Spleen (tissue), 7 donors: Measurements from ENCODE around the gene SLC45A1.

ENCODE experiments used
- CTCF ChIP-seq, 11 experiments: fragments of 200-600 bp in 7 of 11; fragments of 450-650 bp in 4 of 11; sonication (generic) in 4 of 11; IDR thresholded peaks in 8 of 11; conservative IDR thresholded peaks in 3 of 11; 1 replicate in 7 of 11; 2 replicates in 4 of 11; pipeline versions ENCODE4 v1.4.0 to v1.8.0; 2016 to 2021; ENCODE audit warnings: antibody characterized with exemption in 11 of 11, inconsistent platforms in 4 of 11, mild to moderate bottlenecking in 1 of 11
- POLR2A ChIP-seq, 3 donors: fragments of 450-650 bp; IDR thresholded peaks; one replicate each; pipeline ENCODE4 v1.5.1; 2017; ENCODE audit warnings: antibody characterized with exemption in 3 of 3, mild to moderate bottlenecking in 1 of 3
- POLR2AphosphoS5 ChIP-seq, 3 donors: sonication (generic); formaldehyde crosslinking; IDR thresholded peaks; one replicate each; pipeline ENCODE4 v1.5.1; 2017; ENCODE audit warnings: antibody characterized with exemption in 3 of 3
- donor health status: DM: no; HTN: no; CAD: no; lungs with moderate emphysema.
- donor health status: DM: no; HTN: no; CAD: no.
- donor health status: DM: no; HTN: no; CAD: no.

- TF ChIP-seq POLR2A (IDR thresholded peaks at IDR 0.05): no peak
- TF ChIP-seq CTCF (IDR thresholded peaks at IDR 0.05 in 8 of 11, conservative IDR thresholded peaks at IDR 0.05 in 3 of 11): no peak
- TF ChIP-seq POLR2AphosphoS5 (IDR thresholded peaks at IDR 0.05): no peak
Observed at GRCh38 chr1:8328271-8328670, 10.4 kb downstream of the SLC45A1 start.
